Trophoblast cell (in vitro differentiated cells and primary cell): ENCODE results near the gene INO80.

Experiments used
- DNase-seq, 2 donors: peaks; one replicate each; pipeline ENCODE4 v3.0.0-alpha.2; 2016
- H2AFZ ChIP-seq: 2 replicates; pipeline ENCODE4 v1.6.1; 2013; ENCODE audit warnings: low read length, moderate library complexity, mild to moderate bottlenecking; ENCODE audit not compliant: insufficient read depth, poor library complexity
- H2AK5ac ChIP-seq: 2 replicates; pipeline ENCODE4 v1.6.1; 2013; ENCODE audit warnings: mild to moderate bottlenecking, low read length
- H2BK120ac ChIP-seq: 2 replicates; pipeline ENCODE4 v1.6.1; 2013; ENCODE audit warnings: low read length, mild to moderate bottlenecking, moderate library complexity; ENCODE audit not compliant: insufficient read depth, poor library complexity
- H2BK12ac ChIP-seq: 2 replicates; pipeline ENCODE4 v1.6.1; 2013; ENCODE audit warnings: mild to moderate bottlenecking, low read length, moderate library complexity
- H2BK5ac ChIP-seq: 2 replicates; pipeline ENCODE4 v1.6.1; 2013; ENCODE audit warnings: low read length, low read depth, moderate library complexity, mild to moderate bottlenecking; ENCODE audit not compliant: poor library complexity
- H3K14ac ChIP-seq: 2 replicates; pipeline ENCODE4 v1.6.1; 2013; ENCODE audit warnings: mild to moderate bottlenecking, low read length
- H3K18ac ChIP-seq: 2 replicates; pipeline ENCODE4 v1.6.1; 2013; ENCODE audit warnings: mild to moderate bottlenecking, low read length
- H3K23ac ChIP-seq: 2 replicates; pipeline ENCODE4 v1.6.1; 2013; ENCODE audit warnings: low read length
- H3K27ac ChIP-seq: 2 replicates; pipeline ENCODE4 v1.5.1; 2013; ENCODE audit warnings: low read depth, mild to moderate bottlenecking, inconsistent platforms, low read length, moderate library complexity
- H3K27me3 ChIP-seq: 2 replicates; pipeline ENCODE4 v1.6.1; 2013; ENCODE audit warnings: inconsistent platforms, mild to moderate bottlenecking, low read length, moderate library complexity; ENCODE audit not compliant: insufficient read depth
- H3K36me3 ChIP-seq, 2 experiments: 1 replicate in 1 of 2; 2 replicates in 1 of 2; pipeline ENCODE4 v1.6.1; 2013; ENCODE audit warnings: low read length in 2 of 2, mild to moderate bottlenecking in 2 of 2, moderate library complexity in 1 of 2; ENCODE audit not compliant: insufficient read depth in 2 of 2, control insufficient read depth in 1 of 2
- H3K4ac ChIP-seq: 2 replicates; pipeline ENCODE4 v1.6.1; 2013; ENCODE audit warnings: low read depth, mild to moderate bottlenecking, low read length, moderate library complexity
- H3K4me1 ChIP-seq, 2 experiments: 1 replicate in 1 of 2; 2 replicates in 1 of 2; pipeline ENCODE4 v1.6.1; 2013; ENCODE audit warnings: low read length in 2 of 2, mild to moderate bottlenecking in 2 of 2, moderate library complexity in 1 of 2; ENCODE audit not compliant: insufficient read depth in 2 of 2, control insufficient read depth in 1 of 2
- H3K4me2 ChIP-seq: 2 replicates; pipeline ENCODE4 v1.6.1; 2013; ENCODE audit warnings: inconsistent platforms, mild to moderate bottlenecking, low read length, moderate library complexity
- H3K4me3 ChIP-seq: 2 replicates; pipeline ENCODE4 v1.5.1; 2013; ENCODE audit warnings: mild to moderate bottlenecking, low read depth, low read length, inconsistent platforms
- H3K79me1 ChIP-seq: one replicate; pipeline ENCODE4 v1.6.1; 2013; ENCODE audit warnings: low read length
- H3K79me2 ChIP-seq: 2 replicates; pipeline ENCODE4 v1.6.1; 2013; ENCODE audit warnings: low read length, mild to moderate bottlenecking; ENCODE audit not compliant: control insufficient read depth, insufficient read depth, poor library complexity
- H3K9ac ChIP-seq: 2 replicates; pipeline ENCODE4 v1.6.1; 2013; ENCODE audit warnings: mild to moderate bottlenecking, low read length
- H3K9me3 ChIP-seq: 2 replicates; pipeline ENCODE4 v1.6.1; 2013; ENCODE audit warnings: low read depth, mild to moderate bottlenecking, control low read depth, inconsistent platforms, low read length; ENCODE audit not compliant: insufficient read depth
- H4K12ac ChIP-seq: 2 replicates; pipeline ENCODE4 v1.6.1; 2013; ENCODE audit warnings: low read depth, mild to moderate bottlenecking, low read length, moderate library complexity
- H4K8ac ChIP-seq: 2 replicates; pipeline ENCODE4 v1.6.1; 2013; ENCODE audit warnings: low read depth, mild to moderate bottlenecking, low read length, moderate library complexity
- H4K91ac ChIP-seq: one replicate; pipeline ENCODE4 v1.6.1; 2013; ENCODE audit warnings: low read depth, mild to moderate bottlenecking, low read length, moderate library complexity
- WGBS: extraction: QIAGEN DNeasy Blood & Tissue Kit; methylation state at CpG from one replicate; pipeline ENCODE4 v1.1.7; 2013; ENCODE audit warnings: missing lambda C conversion rate; ENCODE audit not compliant: insufficient read length, insufficient coverage; ENCODE audit errors: extremely low coverage; 5-methylcytosine and 5-hydroxymethylcytosine counted together

Gene INO80

DNA sequence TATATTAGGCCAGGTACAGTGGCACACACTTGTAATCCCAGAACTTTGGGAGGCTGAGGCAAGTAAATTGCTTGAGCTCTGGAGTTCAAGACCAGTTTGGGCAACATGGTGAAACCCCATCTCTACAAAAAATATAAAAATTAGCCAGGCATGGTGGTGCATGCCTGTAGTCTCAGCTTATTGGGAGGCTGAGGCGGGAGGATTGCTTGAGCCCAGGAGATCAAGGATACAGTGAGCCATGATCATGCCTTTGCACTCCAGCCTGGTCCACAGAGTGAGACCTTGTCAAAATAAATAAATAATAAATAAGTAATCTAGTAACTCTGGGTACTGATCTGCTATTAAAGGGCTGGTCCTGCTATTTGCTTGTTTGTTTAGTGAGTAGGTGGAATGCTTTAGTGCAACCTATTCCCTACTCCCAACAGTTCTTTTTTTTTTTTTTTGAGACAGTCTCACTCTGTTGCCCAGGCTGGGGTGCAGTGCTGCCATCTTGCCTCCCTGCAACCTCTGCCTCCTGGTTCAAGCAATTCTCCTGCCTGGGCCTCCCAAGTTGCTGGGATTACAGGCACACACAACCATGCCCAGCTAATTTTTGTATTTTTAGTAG lies 9.1 kb upstream of the INO80 start:
- no peaks in the 10 kb centered on the region for H3K27me3 ChIP-seq
- no peak overlapping the region for H2BK12ac ChIP-seq
- no peak overlapping the region for H3K9ac ChIP-seq
- no peak overlapping the region for H2AFZ ChIP-seq
- H3K4me1 ChIP-seq: no peaks in the 10 kb centered on the region
- no peak overlapping the region for H3K27ac ChIP-seq
- H3K4me2 ChIP-seq: no peak overlapping the region
- no peak overlapping the region for H3K4ac ChIP-seq
- no peak overlapping the region for H3K14ac ChIP-seq
- WGBS: no CpG with 5 or more reads among the region's 1 CpG
- no peaks in the 10 kb centered on the region for H3K36me3 ChIP-seq
- no peak overlapping the region for H2BK5ac ChIP-seq
- no peak overlapping the region for H4K8ac ChIP-seq
- no peak overlapping the region for H3K18ac ChIP-seq
- no peak overlapping the region for H4K91ac ChIP-seq
- H3K4me3 ChIP-seq: no peak overlapping the region
- H3K9me3 ChIP-seq: no peaks in the 10 kb centered on the region
- H3K79me2 ChIP-seq: no peaks in the 10 kb centered on the region
- H2BK120ac ChIP-seq: no peak overlapping the region
- no peaks in the 10 kb centered on the region for H3K79me1 ChIP-seq
- no peak overlapping the region for H3K23ac ChIP-seq
- no peak overlapping the region for H2AK5ac ChIP-seq
- H4K12ac ChIP-seq: no peak overlapping the region
- DNase-seq: no peak

DNA sequence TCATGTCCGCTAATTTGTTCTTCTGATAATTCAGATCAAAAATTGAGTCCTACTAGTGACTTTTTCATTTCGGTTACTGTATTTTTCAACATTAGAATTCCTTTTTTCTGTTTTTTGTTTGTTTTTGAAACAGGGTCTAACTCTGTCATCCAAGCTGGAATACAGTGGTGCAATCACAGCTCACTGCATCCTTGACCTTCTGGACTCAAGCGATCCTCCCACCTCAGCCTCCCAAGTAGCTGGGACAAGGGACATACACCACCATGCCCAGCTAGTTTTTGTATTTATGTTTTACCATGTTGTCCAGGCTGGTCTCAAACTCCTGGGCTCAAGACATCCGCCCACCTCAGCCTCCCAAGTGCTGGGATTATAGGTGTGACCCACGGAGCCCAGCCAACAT lies 8.0 kb upstream of the INO80 start:
- Histone ChIP-seq H3K9me3 (no peaks in the 10 kb centered on the region), H3K36me3 (no peaks in the 10 kb centered on the region), H3K79me1 (no peaks in the 10 kb centered on the region), H2AFZ (no peak overlapping the region), H2AK5ac (no peak overlapping the region), H3K4me1 (no peaks in the 10 kb centered on the region), H3K27me3 (no peaks in the 10 kb centered on the region), H3K23ac (no peak overlapping the region), H3K4ac (no peak overlapping the region), H2BK12ac (no peak overlapping the region), H4K91ac (no peak overlapping the region), H4K12ac (no peak overlapping the region), H3K9ac (no peak overlapping the region), H3K79me2 (no peaks in the 10 kb centered on the region), H3K4me3 (no peak overlapping the region), H4K8ac (no peak overlapping the region), H3K18ac (no peak overlapping the region), H3K4me2 (no peak overlapping the region), H3K14ac (no peak overlapping the region), H2BK5ac (no peak overlapping the region), H3K27ac (no peak overlapping the region), H2BK120ac (no peak overlapping the region)
- DNase-seq: no peak
- no CpG with 5 or more reads among the region's 5 CpGs for WGBS

DNA sequence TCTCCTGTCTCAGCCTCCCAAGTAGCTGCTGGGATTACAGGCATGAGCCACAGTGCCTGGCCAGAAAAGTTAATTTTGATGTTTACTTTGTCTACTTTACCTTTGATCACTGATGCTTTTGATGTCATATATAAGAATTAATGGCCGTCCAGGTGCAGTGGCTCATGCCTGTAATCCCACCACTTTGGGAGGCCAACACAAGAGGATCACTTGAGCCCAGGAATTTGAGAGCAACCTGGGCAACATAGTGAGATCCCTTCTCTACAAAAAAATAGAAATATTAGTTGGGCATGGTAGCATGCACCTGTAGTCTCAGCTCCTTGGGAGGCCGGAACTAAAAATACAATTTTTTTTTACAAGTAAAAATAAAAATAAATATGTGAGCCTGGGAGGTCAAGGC lies 6.8 kb upstream of the INO80 start:
- Histone ChIP-seq H3K4ac (no peak overlapping the region), H2AK5ac (no peak overlapping the region), H2BK12ac (no peak overlapping the region), H3K4me3 (no peak overlapping the region), H4K8ac (no peak overlapping the region), H3K27me3 (no peaks in the 10 kb centered on the region), H3K9me3 (no peaks in the 10 kb centered on the region), H3K14ac (no peak overlapping the region), H3K27ac (no peak overlapping the region), H3K9ac (no peak overlapping the region), H4K91ac (no peak overlapping the region), H2BK5ac (no peak overlapping the region), H2BK120ac (no peak overlapping the region), H2AFZ (no peak overlapping the region), H3K18ac (no peak overlapping the region), H3K4me2 (no peak overlapping the region), H3K79me1 (no peaks in the 10 kb centered on the region), H3K23ac (no peak overlapping the region), H4K12ac (no peak overlapping the region), H3K79me2 (no peaks in the 10 kb centered on the region), H3K4me1 (no peaks in the 10 kb centered on the region), H3K36me3 (no peaks in the 10 kb centered on the region)
- no peak for DNase-seq
- WGBS: no CpG with 5 or more reads among the region's 2 CpGs

DNA sequence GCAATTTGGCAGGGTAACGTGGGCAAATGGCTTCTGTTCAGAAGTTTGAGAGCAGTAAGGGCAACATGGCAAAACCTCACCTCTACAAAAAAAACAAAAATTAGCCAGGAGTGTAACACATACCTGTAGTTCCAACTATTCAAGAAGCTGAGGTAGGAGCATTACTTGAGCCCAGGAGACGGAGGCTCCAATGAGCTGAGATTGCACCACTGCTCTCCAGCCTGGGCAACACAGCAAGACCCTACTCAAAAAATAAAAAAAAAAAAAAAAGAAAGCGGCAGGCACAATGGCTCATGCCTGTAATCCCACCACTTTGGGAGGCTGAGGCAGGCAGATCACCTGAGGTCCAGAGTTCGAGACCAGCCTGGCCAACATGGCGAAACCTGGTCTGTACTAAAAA lies 5.9 kb upstream of the INO80 start:
- Histone ChIP-seq H3K79me1 (peaks cover under 1% of the 10 kb centered on the region), H2AK5ac (no peak overlapping the region), H3K4me3 (no peak overlapping the region), H3K4me2 (no peak overlapping the region), H4K8ac (no peak overlapping the region), H2AFZ (no peak overlapping the region), H4K12ac (no peak overlapping the region), H3K18ac (no peak overlapping the region), H3K23ac (no peak overlapping the region), H3K14ac (no peak overlapping the region), H3K36me3 (no peaks in the 10 kb centered on the region), H3K9me3 (no peaks in the 10 kb centered on the region), H3K9ac (no peak overlapping the region), H3K27me3 (no peaks in the 10 kb centered on the region), H3K79me2 (no peaks in the 10 kb centered on the region), H2BK12ac (no peak overlapping the region), H3K4ac (no peak overlapping the region), H4K91ac (no peak overlapping the region), H2BK120ac (no peak overlapping the region), H2BK5ac (no peak overlapping the region), H3K4me1 (peaks cover under 1 to 2% of the 10 kb centered on the region in 2 experiments), H3K27ac (no peak overlapping the region)
- no peak for DNase-seq
- no CpG with 5 or more reads among the region's 5 CpGs for WGBS
